ENCODE results near the gene ABCC8.

ABCC8 gene

DNA sequence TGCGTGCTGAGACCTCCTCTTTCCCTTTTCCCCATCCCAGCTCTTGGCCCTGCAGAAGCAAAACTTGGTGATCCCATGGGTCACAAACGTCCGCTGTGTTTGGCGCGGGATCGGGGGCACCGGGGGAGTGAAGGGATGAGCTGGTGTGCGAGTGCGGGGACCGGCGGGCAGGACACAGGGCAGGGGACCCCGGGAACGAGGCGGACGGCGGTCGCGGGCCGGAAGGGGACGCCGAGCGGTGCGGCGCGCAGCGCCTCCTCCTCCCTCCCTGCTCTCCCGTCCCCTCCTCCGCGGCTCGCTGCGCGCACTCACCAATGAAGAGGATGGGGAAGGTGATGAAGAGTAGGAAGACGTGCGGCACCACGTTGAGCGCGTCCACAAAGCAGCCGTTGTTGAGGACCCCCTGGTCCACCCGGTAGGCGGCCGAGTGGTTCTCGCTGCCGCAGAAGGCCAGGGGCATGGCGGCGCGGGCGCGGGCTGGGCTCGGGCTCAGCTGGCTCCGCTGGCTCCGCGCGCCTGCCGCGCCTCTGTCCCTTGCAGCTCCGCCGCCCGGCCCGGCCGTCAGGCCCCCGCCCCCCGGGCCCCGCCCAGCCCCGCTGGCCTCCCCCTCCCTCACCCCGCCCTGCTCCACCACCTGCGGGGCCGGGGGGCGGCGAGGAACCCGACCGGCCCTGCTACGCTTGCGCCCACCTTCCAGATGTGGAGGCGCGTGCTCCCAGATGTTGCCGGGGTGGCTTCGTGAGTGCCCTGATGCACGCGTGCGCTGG lies at the start of gene ABCC8:
Gene ABCC8, minus strand, starts transcription at position 529 of the 767 bp plus-strand sequence. Its CDS starts 69 bp downstream, at position 460.
- no peak for DNase-seq (ENCODE audit: low read depth in 2 of 3, low spot score in 2 of 3)

DNA sequence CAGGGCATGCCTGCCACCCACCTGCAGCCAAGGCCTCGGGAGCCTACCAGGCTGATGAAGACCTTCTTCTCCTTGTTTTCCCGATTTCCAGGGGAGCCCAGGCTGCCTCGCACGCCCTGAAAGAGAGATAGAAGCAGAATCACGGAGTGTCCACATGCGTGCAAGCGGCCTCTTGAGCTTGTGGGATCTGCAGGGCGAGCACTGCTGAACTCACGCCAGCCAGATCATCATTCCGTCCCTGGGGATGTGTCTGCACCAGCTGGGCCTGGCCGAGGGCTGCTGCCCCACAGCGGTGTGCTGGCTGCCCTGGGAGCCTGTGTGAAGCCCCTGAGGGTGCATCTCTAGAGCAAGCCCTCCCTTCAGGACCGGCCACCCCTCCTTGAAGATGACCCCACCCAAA lies 49.7 kb upstream of the ABCC8 start:
- DNase-seq (ENCODE audit: low read depth in 2 of 3, low spot score in 2 of 3) = no peak

DNA sequence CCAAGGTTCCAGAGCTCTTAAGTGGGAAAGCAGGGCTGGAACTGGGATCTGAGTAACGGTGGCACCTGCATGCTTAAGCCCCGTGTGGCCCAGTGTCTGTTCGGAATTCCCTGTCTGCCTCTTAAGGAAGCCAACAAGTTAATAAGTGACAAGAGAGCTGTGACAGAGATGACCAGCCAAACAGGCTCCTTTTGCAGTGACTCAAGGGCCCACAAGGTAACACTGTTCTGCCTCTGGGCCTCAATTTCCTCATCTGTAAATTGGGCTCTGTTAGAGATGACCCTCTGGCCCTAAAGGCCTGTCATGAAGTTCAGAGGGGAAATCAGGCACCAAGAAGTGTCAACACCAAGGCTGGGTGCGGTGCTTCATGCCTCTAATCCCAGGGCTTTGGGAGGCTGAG lies 48.9 kb upstream of the ABCC8 start:
- no peak for DNase-seq (ENCODE audit: low read depth in 2 of 3, low spot score in 2 of 3)

DNA sequence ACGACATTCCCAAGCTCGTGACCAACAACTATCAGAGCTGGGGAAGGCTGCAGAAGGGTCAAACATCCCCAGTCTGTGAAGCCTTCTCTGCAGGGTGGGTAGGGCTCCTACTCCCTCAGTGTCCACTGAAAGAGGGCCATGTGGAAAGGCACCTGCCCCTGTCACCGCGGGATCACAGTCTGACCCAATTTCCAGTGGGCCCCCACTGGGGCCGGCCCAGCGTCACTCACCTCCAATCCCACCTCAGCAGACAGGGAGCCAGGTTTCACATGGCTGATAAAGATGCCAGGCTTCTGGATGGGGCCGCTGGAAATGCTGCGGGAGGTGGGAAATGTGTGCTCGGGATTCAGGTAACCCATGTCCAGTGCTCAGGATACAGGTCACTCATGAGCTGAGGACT lies 47.6 kb upstream of the ABCC8 start:
- DNase-seq (ENCODE audit: low read depth in 2 of 3, low spot score in 2 of 3) = no peak

DNA sequence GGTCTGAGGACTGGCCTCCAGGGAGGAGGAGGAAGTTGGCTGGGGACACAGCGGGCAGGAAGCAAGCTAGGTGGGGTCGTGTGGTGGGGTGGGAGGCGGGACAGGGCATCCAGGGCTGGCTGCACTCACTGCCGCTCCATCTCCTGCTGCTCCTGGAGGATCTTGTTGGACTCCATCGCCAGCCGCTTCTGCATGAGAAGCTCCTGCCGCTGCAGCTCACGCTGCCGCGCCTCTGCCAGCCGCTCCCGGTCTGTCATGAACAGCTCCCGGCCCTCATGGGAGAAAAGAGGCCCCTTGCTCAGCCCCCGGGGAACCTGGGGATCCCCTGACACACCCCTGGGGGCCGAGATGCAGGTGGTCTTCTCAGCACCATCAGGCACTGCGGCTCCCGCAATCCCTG lies 46.0 kb upstream of the ABCC8 start:
- DNase-seq (ENCODE audit: low read depth in 2 of 3, low spot score in 2 of 3) = no peak

DNA sequence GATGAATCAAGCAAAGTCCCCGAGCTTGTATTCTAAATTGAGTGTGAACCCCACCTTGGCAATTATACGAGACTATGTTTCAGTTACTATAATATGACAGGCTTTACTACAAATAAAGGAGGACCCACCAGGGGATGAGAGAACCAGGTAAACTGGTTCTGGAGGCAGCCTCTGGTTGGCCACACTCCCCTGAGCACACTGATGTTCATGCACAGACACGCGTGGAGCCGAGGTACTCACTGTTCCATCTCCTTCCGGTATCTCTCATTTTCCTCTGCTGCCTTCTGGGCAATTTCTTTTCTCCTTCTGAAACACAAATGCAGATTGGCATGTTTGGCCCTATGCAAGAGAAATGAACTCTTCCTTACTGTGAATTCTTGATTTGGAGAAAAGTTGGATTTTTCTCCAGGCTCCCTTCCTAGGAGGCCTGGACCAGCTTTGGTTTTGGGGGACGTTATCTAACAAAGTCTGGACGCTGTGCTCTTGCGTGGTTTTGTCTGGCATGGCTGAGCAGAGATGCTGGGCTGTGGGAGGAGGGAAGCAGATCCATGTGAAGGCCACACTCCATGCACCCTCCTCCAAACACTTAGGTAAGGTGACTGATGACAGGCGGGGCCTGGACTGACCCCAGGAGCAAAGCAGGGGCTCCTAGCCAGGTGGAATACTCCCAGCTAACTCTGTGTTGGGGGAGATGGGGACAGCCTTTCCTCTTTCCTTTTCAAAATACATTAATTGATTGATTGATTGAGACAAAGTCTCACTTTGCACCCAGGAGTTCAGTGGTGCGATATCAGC lies 44.7 kb upstream of the ABCC8 start:
- no peak for DNase-seq (ENCODE audit: low read depth in 2 of 3, low spot score in 2 of 3)

DNA sequence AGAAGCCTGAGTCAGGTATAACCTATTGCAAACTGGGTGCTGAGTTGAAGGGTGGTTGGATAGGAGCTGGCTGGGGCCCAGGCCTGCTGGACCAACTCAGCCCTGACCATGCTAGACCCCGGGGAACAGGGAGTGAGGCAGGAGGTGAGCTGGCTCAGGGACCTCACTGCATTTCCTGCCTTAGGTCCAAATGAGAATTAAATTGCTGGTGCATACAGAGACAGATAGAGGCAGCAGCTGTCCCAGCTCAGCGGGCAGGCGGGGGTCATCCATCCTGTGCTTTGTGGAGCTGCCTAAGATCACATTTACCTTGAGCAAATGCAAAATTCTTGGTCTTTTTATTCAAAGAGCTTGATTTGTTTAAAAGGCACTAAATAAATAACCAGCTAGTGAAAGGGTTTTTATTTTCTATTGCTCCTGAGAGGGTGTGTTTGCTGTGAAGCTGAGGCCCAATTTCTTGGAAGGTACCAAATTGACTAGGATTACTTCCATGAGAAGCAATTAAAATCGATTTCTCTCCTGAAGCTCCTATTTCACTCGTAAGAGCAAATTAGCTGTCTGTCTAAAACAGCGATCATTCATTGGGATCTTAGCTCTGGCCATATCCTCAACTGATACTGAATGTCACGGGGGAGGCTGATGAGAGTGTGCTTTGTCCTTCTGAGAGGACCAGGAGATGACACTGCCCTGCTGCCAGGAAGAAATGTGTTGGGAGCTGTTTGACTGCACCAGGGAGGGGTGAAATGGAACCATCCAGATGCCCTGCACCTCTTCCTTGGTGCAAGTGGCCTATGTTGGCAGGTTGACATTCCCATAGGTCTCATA lies 42.6 kb upstream of the ABCC8 start:
- DNase-seq (ENCODE audit: low read depth in 2 of 3, low spot score in 2 of 3) = no peak

DNA sequence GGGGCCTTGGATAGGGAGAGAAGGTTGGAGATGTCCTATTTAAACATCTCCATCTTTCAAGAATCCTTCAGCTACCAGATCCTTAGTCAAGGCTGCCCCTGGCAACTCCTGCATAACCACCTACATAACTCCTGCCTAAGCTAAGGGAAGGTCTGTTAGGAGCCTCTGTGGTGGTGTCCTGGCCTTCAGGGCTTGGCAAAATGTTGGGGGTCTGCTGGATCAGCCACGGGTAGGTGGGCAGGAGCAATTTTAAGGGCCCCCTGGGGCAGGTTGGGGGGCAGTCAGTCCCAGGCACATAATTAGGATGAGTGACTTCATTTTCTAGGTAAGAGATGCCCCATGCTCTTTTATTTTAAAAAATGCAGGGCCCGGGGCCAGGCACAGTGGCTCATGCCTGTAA lies 41.7 kb upstream of the ABCC8 start:
- no peak for DNase-seq (ENCODE audit: low read depth in 2 of 3, low spot score in 2 of 3)

DNA sequence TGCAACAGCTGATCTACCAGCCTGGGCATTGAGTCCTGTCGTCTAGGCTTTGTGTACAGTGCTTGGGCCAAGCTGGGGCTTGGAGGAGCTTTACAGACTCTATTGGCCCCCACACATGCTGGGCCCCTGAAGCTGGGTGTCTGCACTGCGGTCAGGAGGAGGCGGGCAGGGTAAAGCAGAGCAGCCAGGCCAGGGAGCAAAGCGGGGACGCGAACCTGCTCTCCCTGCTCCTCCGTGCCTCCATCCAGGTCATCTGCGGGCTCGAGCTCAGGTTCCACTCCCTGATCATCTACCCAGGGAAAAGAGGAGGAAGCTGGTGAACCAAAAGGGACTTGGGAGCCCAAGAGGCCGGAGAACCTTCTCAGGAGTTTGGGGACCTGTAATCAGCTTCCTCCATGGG lies 40.5 kb upstream of the ABCC8 start:
- DNase-seq (ENCODE audit: low read depth in 2 of 3, low spot score in 2 of 3) = no peak

DNA sequence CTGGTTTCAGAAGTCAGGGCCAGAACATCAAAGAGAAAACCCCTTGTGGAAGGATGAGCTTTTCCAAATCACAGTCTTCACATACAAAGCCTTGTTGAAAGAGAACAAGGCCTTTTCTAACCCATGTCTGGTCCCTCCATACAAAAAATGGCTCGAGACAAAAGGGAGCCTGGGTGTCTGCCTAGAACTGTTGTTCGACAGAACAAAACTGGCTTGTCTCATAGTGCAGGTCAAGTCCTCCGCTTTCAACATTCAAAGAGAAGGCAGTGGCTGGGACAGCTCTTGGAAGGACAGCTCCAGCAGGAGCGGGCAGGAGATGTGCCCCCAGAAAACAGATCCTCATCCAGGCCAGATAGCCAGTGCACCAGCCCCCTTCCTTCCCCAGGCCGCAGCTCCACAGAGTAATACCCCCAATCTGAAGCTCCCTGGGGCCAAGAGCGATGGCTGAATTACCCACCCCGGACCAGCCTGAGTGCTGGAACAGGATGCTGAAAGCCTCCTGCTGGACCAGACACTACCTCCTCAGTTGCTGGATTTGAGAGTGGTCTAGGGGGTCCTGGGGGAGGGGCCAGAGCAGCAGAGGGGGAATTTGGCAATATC lies 40.0 kb upstream of the ABCC8 start:
- DNase-seq (ENCODE audit: low read depth in 2 of 3, low spot score in 2 of 3) = no peak

DNA sequence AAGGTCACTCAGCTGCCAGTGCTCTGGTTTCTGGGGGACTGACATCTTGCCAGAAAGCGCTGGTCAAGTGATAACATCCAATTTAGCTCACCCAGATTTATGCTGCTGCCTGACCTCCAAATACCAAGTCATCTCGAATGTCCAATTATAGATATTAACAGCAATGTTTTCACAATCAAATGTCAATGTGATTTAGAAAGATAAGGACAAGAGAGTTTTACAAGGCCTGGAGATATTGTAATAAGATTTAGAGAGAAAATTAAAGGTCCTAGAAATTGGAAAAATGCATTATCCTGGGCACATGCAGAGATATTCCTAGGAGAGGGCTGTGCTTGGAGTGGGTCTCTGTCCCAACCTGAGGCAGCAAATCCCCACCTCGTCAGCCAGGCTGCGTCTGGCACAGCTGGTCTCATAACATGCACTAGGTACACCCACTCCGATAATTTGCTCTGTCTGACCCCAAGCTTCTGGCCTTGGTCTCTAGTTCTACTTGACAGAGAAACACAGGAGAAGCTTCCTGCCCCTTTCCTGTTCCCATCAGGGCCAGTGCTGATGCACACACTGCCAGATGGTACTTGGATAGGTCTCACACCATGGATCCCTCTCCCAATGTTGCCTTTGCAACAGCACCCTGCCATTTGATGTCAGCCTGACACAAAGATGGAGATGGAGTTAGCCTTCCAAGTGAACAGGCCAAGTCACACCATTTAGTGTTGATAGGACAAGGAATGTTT lies 39.0 kb upstream of the ABCC8 start:
- no peak for DNase-seq (ENCODE audit: low read depth in 2 of 3, low spot score in 2 of 3)

DNA sequence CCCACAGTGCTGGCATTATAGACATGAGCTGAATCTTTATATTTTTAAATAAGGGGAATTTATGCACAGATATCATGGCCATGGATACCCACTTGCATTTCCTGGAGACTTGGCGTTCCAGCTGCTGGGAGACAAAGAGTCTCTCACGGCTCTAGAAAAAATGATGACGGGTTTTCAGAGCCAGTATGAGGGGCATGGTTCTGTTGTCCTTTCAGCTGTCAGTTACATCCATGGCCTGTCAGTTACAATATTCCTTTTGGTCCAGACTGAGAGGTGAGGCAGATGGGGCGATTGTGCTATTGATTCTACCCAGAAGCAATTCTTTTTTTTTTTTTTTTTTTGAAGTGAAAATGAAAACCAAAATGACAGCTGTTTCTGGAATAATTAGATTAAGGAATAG lies 37.8 kb upstream of the ABCC8 start:
- no peak for DNase-seq (ENCODE audit: low read depth in 2 of 3, low spot score in 2 of 3)

DNA sequence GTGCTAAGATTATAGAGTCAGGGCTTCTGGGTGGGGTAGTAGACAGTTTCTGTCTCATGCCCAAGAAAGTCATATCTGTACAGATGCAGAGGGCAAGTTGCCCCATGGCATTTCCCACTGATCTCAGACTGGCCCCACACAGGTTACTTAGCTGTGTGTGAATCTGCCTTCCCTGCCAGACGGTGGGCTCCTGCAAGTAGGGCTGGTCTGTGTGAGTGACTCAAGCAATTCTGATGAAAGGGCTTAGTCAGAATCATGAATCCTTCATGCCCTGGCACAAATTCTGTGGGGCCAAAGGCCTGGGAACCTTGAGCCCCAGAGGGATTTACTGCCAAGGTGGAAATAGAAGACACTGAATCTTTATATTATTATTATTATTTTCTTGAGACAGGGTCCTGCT lies 37.2 kb upstream of the ABCC8 start:
- DNase-seq (ENCODE audit: low read depth in 2 of 3, low spot score in 2 of 3) = no peak

DNA sequence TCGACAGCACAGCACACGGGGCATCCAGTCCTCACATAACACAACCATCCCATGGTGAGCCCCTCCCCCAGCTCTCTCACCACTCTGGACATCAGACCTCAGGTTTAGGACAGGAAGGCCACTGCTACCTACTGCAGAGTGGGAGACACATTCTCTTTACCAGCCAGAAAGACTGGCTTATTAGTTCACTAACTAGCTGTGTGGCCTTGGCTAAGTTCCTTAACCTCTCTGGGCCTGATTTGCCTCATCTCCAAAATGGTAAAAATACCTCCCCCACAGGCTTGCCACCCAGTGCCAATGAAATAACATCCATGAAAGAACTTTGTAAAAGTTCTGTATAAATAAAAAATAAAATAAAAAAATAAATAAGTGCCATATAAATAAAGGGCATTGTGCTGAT lies 35.5 kb upstream of the ABCC8 start:
- DNase-seq (ENCODE audit: low read depth in 2 of 3, low spot score in 2 of 3) = no peak

DNA sequence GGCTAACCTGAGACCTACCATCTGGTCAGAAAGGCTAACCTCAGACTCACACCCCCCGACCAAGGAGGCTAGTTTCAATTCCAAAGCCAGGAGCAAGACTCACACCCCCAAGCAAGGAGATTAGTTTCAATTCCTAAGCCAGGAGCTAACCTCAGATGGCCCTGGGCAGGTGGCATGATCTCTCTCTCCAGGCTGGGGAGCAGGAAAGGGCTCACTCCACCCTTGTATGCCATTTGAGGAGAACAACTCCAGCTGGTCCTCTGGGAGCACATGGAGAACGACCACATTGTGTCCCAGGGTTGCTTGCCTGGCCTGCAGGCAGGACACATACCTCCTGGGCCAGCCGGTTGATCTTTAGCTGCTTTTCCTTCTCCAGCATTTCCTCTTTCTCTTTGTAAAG lies 34.9 kb upstream of the ABCC8 start:
- DNase-seq (ENCODE audit: low read depth in 2 of 3, low spot score in 2 of 3) = no peak

DNA sequence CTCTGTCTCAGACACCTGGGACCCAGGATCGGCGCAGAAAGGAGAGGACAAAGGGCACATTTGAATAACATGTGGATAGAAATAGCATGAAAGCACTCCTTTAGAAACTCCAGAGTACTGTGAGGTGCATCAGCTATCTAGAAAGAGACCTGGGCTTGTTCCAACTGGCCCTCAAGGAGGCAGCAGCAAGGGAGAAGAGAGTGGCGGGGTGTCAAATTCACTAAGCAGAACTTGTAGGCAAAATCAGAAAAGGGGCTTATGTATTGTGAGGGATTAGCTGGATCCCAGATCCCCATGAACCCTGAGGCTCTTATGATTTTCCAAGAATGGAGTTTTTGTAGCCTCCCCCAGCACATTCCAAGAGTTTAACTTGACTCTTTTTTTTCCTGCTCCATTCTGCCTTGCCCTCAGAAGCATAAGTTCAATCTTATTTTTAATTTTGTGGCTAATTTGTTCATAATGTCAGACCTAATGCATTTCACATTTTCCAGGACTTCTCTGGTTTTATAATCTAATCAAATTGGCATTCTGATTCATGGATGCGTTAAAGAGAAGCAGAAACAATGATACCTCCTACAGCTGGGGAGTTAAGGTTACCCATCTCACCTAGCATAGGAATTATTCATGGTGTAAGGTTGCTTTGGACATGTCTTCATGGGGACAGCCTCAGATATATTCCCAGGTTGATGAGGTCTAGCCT lies 34.0 kb upstream of the ABCC8 start:
- DNase-seq (ENCODE audit: low read depth in 2 of 3, low spot score in 2 of 3) = no peak

DNA sequence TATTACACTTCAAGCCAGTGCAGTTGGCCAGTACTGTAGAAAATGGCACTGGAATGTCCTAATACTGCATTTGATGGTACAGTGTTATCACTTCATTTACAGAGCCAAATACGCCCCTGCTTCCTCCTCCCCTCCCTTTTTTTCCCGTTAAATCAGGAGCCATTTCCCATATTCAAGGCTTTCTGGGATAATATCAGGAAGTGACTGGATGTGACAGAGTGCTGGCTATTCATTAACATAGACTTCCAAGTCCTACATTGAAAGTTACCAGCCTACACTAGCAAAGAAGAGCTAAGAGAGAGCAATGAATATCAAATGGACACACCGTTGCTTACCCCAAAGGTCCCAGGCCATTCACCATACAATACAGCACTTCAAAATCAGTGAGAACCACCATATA lies 32.1 kb upstream of the ABCC8 start:
- DNase-seq (ENCODE audit: low read depth in 2 of 3, low spot score in 2 of 3) = no peak

DNA sequence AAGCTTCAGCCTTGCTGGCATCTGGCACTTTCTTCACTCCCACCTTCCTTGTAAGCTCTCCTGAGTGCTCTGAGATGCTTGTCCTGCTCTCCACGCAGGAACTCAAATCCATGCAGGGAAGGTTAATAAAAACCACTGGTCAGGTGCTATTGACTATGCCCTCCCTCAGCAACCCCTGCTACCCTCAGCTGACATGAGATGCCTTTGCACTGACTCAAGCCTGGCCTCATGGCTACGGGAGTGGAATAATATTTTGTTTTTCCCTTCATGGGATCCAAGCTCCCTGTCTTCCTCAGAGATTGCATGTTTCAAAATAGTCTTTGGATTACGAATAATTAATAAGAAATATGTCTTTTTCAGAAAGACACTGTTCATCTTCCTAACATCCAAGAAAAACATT lies 31.7 kb upstream of the ABCC8 start:
- DNase-seq (ENCODE audit: low read depth in 2 of 3, low spot score in 2 of 3) = no peak

DNA sequence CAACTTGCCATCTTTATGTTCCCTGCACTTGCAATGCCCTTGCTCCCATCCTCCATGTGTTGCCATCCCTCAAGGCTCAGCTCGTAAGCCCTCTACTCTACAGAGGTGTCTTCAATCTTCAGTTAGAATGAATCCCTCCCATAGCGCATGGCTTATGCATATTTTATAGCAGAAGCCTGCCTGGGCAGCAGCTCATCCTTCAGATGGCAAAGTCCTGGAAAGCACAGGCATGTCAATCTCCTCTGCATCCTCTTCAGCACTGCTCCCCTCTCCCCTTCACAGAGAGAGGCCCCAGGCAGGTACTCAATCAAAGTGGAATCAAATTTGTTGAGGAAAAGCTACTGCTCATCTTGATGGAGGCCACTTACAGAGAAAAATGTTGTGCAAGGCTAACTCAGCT lies 31.1 kb upstream of the ABCC8 start:
- no peak for DNase-seq (ENCODE audit: low read depth in 2 of 3, low spot score in 2 of 3)

DNA sequence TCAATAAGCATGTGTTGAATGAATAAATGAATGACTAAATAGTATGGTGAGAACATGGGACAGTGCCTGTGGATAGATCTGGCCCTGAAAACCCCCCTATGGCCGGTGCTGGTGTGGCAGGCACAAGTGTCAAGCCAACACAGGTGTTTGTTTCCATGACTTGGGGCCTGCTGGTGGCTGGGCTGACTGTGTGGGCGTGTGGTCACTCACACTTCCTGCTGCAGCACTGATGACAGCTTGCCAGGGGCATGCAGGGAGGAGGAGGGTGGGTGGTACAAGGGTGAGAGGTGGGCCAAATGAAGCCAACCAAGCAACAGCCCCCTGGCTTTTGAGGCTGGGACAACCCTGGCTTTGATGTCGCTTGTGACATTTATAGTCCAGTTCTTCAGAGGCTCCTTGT lies 30.3 kb upstream of the ABCC8 start:
- no peak for DNase-seq (ENCODE audit: low read depth in 2 of 3, low spot score in 2 of 3)

Measured in activated CD8-positive, alpha-beta memory T cell treated with anti-CD3 and anti-CD28 coated beads for 48 hours (primary cell).